Calu3 (cell line): ENCODE data around the gene DPP9. TPM values are rescaled to one million over a fixed set of nuclear protein-coding genes. Genes with fewer than 3 reads are reported as not detected.

Source experiments
- BruUV-seq: library from RNA; stranded (reverse); fragments of 400-500 nt; replicated peaks from 2 replicates; lab custom pipeline; 2021; lab: Mats Ljungman, UMichigan
- CTCF ChIA-PET: fragments of 300-600 bp; sonication (Branson Sonifier 250); formaldehyde crosslinking; loops from one replicate; lab custom pipeline; 2022; ENCODE audit warnings: antibody characterized with exemption; lab: Charles Lee
- DNase-seq: peaks from one replicate; pipeline ENCODE4 v3.0.0; 2022
- H3K27ac Mint-ChIP-seq: one replicate; pipeline ENCODE4 v1.8.0; 2022; ENCODE audit warnings: mixed read lengths; ENCODE audit not compliant: unreplicated experiment
- H3K27me3 Mint-ChIP-seq: one replicate; pipeline ENCODE4 v1.8.0; 2022; ENCODE audit warnings: mixed read lengths; ENCODE audit not compliant: unreplicated experiment
- H3K36me3 Mint-ChIP-seq: one replicate; pipeline ENCODE4 v1.8.0; 2022; ENCODE audit warnings: mild to moderate bottlenecking, moderate library complexity, mixed read lengths; ENCODE audit not compliant: insufficient read depth, unreplicated experiment
- H3K4me1 Mint-ChIP-seq: one replicate; pipeline ENCODE4 v1.8.0; 2022; ENCODE audit warnings: mild to moderate bottlenecking, low read depth, mixed read lengths; ENCODE audit not compliant: unreplicated experiment
- H3K4me3 Mint-ChIP-seq: one replicate; pipeline ENCODE4 v1.8.0; 2022; ENCODE audit warnings: mild to moderate bottlenecking, low read depth, moderate library complexity, mixed read lengths; ENCODE audit not compliant: unreplicated experiment
- H3K9me3 Mint-ChIP-seq: one replicate; pipeline ENCODE4 v1.8.0; 2022; ENCODE audit warnings: low read depth, mixed read lengths; ENCODE audit not compliant: unreplicated experiment
- CTCF ChIP-seq: fragments of 200-600 bp; IDR thresholded peaks from one replicate; pipeline ENCODE4 v1.8.0; 2022; ENCODE audit warnings: antibody characterized with exemption; ENCODE audit not compliant: unreplicated experiment
- intact Hi-C: fragments of 100-400 bp; cut with micrococcal nuclease; formaldehyde crosslinking; loops from one replicate; pipeline ENCODE4 v1.10.0; 2022; ENCODE audit not compliant: unreplicated experiment
- total RNA-seq: library from RNA; stranded (reverse); gene quantifications from 2 replicates; pipeline ENCODE4 v1.2.3, GENCODE V29; 2022

DPP9 gene
- total RNA-seq, 1 experiment from 2014 or later = 59.2 TPM

GRCh38 chr19:4653793-4654436 lies 69.7 kb downstream of the DPP9 start:
- no peak for DNase-seq
- Mint-ChIP-seq H3K27ac (no peak overlapping the region), H3K9me3 (no peaks in the 10 kb centered on the region), H3K36me3 (peaks cover 41% of the 10 kb centered on the region), H3K4me1 (no peaks in the 10 kb centered on the region), H3K4me3 (no peak overlapping the region), H3K27me3 (no peaks in the 10 kb centered on the region)
- TF ChIP-seq CTCF = no peak
- intact Hi-C loops = no loop called here
- BruUV-seq = no TSS peak
- CTCF ChIA-PET = no interaction called here

GRCh38 chr19:4652075-4652474 lies 71.6 kb downstream of the DPP9 start:
- CTCF ChIA-PET = no interaction called here
- no peaks in the 10 kb centered on the region for H3K27me3 Mint-ChIP-seq
- no peaks in the 10 kb centered on the region for H3K9me3 Mint-ChIP-seq
- intact Hi-C loops = no loop called here
- H3K27ac Mint-ChIP-seq = no peak overlapping the region
- no peak for TF ChIP-seq CTCF
- H3K4me1 Mint-ChIP-seq = no peaks in the 10 kb centered on the region
- no peak overlapping the region for H3K4me3 Mint-ChIP-seq
- H3K36me3 Mint-ChIP-seq = peaks cover 31% of the 10 kb centered on the region
- BruUV-seq = no TSS peak
- no peak for DNase-seq

- Mint-ChIP-seq H3K36me3 (peaks cover 28% of the 10 kb centered on the region), H3K4me1 (no peaks in the 10 kb centered on the region), H3K4me3 (no peak overlapping the region), H3K27me3 (no peaks in the 10 kb centered on the region), H3K9me3 (no peaks in the 10 kb centered on the region), H3K27ac (no peak overlapping the region)
- no peak for DNase-seq
- TF ChIP-seq CTCF = no peak
- CTCF ChIA-PET = no interaction called here
- no TSS peak for BruUV-seq
- intact Hi-C loops = no loop called here
These were observed 73.5 kb downstream of the DPP9 start for GRCh38 chr19:4650159-4650558.

GRCh38 chr19:4649392-4650047 lies 74.1 kb downstream of the DPP9 start:
- no peaks in the 10 kb centered on the region for H3K4me1 Mint-ChIP-seq
- intact Hi-C loops = no loop called here
- no peak for DNase-seq
- no peaks in the 10 kb centered on the region for H3K9me3 Mint-ChIP-seq
- BruUV-seq = no TSS peak
- H3K27me3 Mint-ChIP-seq = no peaks in the 10 kb centered on the region
- TF ChIP-seq CTCF = no peak
- H3K27ac Mint-ChIP-seq = no peak overlapping the region
- CTCF ChIA-PET = no interaction called here
- H3K36me3 Mint-ChIP-seq = peaks cover 22% of the 10 kb centered on the region
- H3K4me3 Mint-ChIP-seq = no peak overlapping the region
